K562 (cell line): Measurements from ENCODE around the gene WDR46. TPM values are rescaled to one million over a fixed set of nuclear protein-coding genes. Genes with fewer than 3 reads are reported as not detected.
A peak's percentile ranks its signal among the peaks of the same experiment; 100 is the strongest.

Experiments used
- ASH1L ChIP-seq: fragments of 450-650 bp; IDR thresholded peaks from 2 replicates; pipeline ENCODE4 v1.6.1; 2018; ENCODE audit warnings: borderline replicate concordance, mild to moderate bottlenecking, low read depth; ENCODE audit not compliant: partially characterized antibody
- CBX3 ChIP-seq, 2 experiments: IDR thresholded peaks; 1 replicate in 1 of 2; 2 replicates in 1 of 2; pipeline ENCODE4 v1.6.1; 2012; ENCODE audit warnings: inconsistent platforms in 2 of 2, low read length in 2 of 2, borderline replicate concordance in 1 of 2, control low read depth in 1 of 2
- COPS2 ChIP-seq: fragments of 450-650 bp; conservative IDR thresholded peaks from 2 replicates; pipeline ENCODE4 v1.6.1; 2016; ENCODE audit warnings: mild to moderate bottlenecking, moderate library complexity
- DIDO1 ChIP-seq: fragments of 450-650 bp; IDR thresholded peaks from 2 replicates; pipeline ENCODE4 v1.6.1; 2016; ENCODE audit warnings: low read depth, missing biosample characterization, missing genetic modification characterization
- FOS ChIP-seq: IDR thresholded peaks from 3 replicates; pipeline ENCODE4 v1.6.1; 2011; ENCODE audit not compliant: insufficient read length; ENCODE audit errors: extremely low read depth
- GABPB1 ChIP-seq: sonication (generic); formaldehyde crosslinking; IDR thresholded peaks from 2 replicates; pipeline ENCODE4 v1.8.0; 2022; ENCODE audit warnings: mild to moderate bottlenecking, missing genetic modification reagents
- HDAC1 ChIP-seq, 2 experiments: fragments of 450-650 bp; IDR thresholded peaks; 2 replicates each; pipeline ENCODE4 v1.6.1; 2016 to 2017; ENCODE audit warnings: inconsistent platforms in 1 of 2, mild to moderate bottlenecking in 1 of 2, moderate library complexity in 1 of 2
- HMGN3 ChIP-seq: IDR thresholded peaks from 2 replicates; pipeline ENCODE4 v1.6.1; 2011; ENCODE audit warnings: borderline replicate concordance, low read depth, mild to moderate bottlenecking, mixed read lengths, low read length; ENCODE audit not compliant: insufficient read length; ENCODE audit errors: extremely low read depth
- HNRNPL ChIP-seq: fragments of 200-400 bp; formaldehyde crosslinking; IDR thresholded peaks from 2 replicates; pipeline ENCODE4 v1.6.1; 2017; ENCODE audit warnings: low read depth, mild to moderate bottlenecking, low read length
- KAT7 ChIP-seq: sonication (generic); formaldehyde crosslinking; IDR thresholded peaks from 2 replicates; pipeline ENCODE4 v1.8.0; 2022; ENCODE audit warnings: missing genetic modification reagents, mild to moderate bottlenecking, borderline replicate concordance
- NR2F6 ChIP-seq: fragments of 450-650 bp; formaldehyde crosslinking; IDR thresholded peaks from 2 replicates; pipeline ENCODE4 v1.4.0; 2020; ENCODE audit warnings: mild to moderate bottlenecking
- SMC3 ChIP-seq: conservative IDR thresholded peaks from 2 replicates; pipeline ENCODE4 v1.6.1; 2011; ENCODE audit warnings: low read depth, low read length, improper control_type of control experiment; ENCODE audit not compliant: insufficient read depth
- SREBF1 ChIP-seq: fragments of 150-350 bp; IDR thresholded peaks from 2 replicates; pipeline ENCODE4 v1.6.1; 2014; ENCODE audit warnings: antibody characterized with exemption, low read depth, low read length, borderline replicate concordance
- STAG1 ChIP-seq: sonication (generic); formaldehyde crosslinking; IDR thresholded peaks from 2 replicates; pipeline ENCODE4 v1.5.0; 2020; ENCODE audit warnings: missing genetic modification reagents, borderline replicate concordance
- TBP ChIP-seq: optimal IDR thresholded peaks from 2 replicates; pipeline ENCODE3; 2011; ENCODE audit warnings: low read depth, low read length, improper control_type of control experiment
- TRIM24 ChIP-seq, 2 experiments: fragments of 450-650 bp; IDR thresholded peaks; 2 replicates each; pipeline ENCODE4 v1.6.1; 2016
- ZNF146 ChIP-seq: IDR thresholded peaks from one replicate; pipeline ENCODE4 v1.6.1; 2018; ENCODE audit warnings: missing compliant biosample characterization; ENCODE audit not compliant: unreplicated experiment
- ZNF232 ChIP-seq: sonication (generic); formaldehyde crosslinking; IDR thresholded peaks from 2 replicates; pipeline ENCODE4 v1.8.0; 2022; ENCODE audit warnings: mild to moderate bottlenecking, missing genetic modification reagents
- ZNF311 ChIP-seq: fragments of 250-450 bp; sonication (Bioruptor Pico); IDR thresholded peaks from 2 replicates; pipeline ENCODE4 v1.4.0; 2020; ENCODE audit warnings: mild to moderate bottlenecking, moderate library complexity
- polyA plus RNA-seq, 8 experiments: library from polyadenylated mRNA; depleted of rRNA in 4 of 8; stranded (reverse) in 5 of 8; unstranded in 3 of 8; fragments of >200 nt; fragmentation: Nextera tagmentation in 2 of 8; fragmentation: Illumina TruSeq in 1 of 8; extraction: Ambion mirVana in 2 of 8; extraction: Trizol in 1 of 8; gene quantifications; 2 replicates each; pipeline versions ENCODE4 v1.2.1 to v1.2.3, GENCODE V29; 2011 to 2014; ENCODE audit warnings: inconsistent platforms in 1 of 8, missing spikeins in 1 of 8
- total RNA-seq, 7 experiments: library from RNA; depleted of rRNA in 6 of 7; stranded (reverse); fragments of >200 nt in 6 of 7; fragmentation: Illumina TruSeq in 2 of 7; extraction: Trizol in 2 of 7; gene quantifications; 2 replicates each; pipeline versions ENCODE4 v1.2.1 to v1.2.3, GENCODE V29; 2011 to 2021; ENCODE audit warnings: low replicate concordance in 1 of 7
- TF ChIP-seq, protein P1 (sequence below): sonication (generic); formaldehyde crosslinking; IDR thresholded peaks from 2 replicates; pipeline ENCODE4 v1.8.1; 2023; ENCODE audit warnings: mild to moderate bottlenecking, missing genetic modification reagents
- TF ChIP-seq, protein P2 (sequence below): fragments of 450-650 bp; IDR thresholded peaks from 2 replicates; pipeline ENCODE4 v1.6.1; 2018; ENCODE audit warnings: mild to moderate bottlenecking, low read depth; ENCODE audit not compliant: partially characterized antibody
- TF ChIP-seq, protein P3 (sequence below): fragments of 250-450 bp; sonication (Bioruptor Pico); IDR thresholded peaks from 2 replicates; pipeline ENCODE4 v1.5.0; 2021; ENCODE audit warnings: mild to moderate bottlenecking, borderline replicate concordance

Gene WDR46
- total and polyA plus RNA-seq, 9 of the 15 experiments (the other 6 are each of a cell fraction or from before 2014, with no cell fraction given) = 8.9 to 146 (median 93.1) TPM

DNA sequence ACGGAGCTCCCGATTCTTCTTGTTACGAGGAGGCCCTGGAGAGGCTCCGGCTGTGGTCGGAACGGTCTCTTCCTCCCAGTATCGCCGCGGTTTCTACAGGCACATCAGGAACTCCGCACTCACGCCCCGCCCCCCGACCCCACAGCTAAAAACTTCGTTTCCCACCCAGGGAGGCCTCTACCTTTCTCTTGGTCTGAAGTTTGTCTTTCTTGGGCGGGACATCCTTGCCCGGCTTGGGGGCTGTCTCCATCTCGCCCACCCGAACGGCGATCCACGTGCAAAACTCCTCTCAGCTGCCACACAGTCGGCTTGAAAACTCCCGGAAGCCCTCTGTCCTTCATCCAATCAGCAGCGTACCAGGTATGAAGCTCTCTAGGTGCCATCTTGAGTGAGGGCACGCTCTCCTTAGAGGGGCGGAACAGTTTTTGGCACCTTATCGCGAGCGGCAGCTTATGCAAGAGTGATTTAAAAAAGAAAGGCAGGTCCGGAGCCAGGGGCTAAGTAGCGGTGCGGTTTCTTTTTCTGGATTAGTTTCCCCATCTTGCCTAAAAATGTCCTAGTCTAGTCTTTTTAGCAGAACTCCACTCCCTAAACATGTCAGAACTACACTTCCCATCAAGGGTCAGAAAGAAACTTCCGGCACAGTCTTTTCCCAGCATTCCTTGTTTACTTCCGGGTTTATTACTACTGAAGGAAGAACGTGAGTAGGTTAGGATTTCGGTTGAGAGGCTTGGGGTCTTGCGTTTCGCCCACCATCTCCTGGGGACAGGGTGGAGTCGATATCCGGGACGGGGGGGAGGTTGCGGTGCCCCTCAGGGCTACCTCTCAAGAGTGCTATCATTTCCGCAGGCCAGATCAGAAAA, at the start of gene WDR46, which contains the start of gene PFDN6 (continued):
- TF ChIP-seq, protein P1, sequence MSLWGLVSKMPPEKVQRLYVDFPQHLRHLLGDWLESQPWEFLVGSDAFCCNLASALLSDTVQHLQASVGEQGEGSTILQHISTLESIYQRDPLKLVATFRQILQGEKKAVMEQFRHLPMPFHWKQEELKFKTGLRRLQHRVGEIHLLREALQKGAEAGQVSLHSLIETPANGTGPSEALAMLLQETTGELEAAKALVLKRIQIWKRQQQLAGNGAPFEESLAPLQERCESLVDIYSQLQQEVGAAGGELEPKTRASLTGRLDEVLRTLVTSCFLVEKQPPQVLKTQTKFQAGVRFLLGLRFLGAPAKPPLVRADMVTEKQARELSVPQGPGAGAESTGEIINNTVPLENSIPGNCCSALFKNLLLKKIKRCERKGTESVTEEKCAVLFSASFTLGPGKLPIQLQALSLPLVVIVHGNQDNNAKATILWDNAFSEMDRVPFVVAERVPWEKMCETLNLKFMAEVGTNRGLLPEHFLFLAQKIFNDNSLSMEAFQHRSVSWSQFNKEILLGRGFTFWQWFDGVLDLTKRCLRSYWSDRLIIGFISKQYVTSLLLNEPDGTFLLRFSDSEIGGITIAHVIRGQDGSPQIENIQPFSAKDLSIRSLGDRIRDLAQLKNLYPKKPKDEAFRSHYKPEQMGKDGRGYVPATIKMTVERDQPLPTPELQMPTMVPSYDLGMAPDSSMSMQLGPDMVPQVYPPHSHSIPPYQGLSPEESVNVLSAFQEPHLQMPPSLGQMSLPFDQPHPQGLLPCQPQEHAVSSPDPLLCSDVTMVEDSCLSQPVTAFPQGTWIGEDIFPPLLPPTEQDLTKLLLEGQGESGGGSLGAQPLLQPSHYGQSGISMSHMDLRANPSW (CRISPR knock-in tag) = no peak
- TF ChIP-seq ZNF232 (CRISPR knock-in tag) (no peak), GABPB1 (CRISPR knock-in tag) (peak; percentile 99), TBP (peak; percentile 54), STAG1 (CRISPR knock-in tag) (no peak), FOS (peak; percentile 38), ZNF146 (no peak), CBX3 (IDR thresholded peaks at IDR 0.05; ENCODE audit: borderline replicate concordance in 1 of 2, low read length in 2 of 2) (peak in 1 of 2 experiments; percentile 66; a peak in 1 of 3 replicates), SREBF1 (no peak), NR2F6 (CRISPR knock-in tag) (no peak), ZNF311 (CRISPR knock-in tag) (no peak), DIDO1 (tag) (peak; percentile 97), HMGN3 (no peak), HDAC1 (IDR thresholded peaks at IDR 0.05) (peak; percentile 92 to 100; a peak in 3 of 4 replicates), COPS2 (no peak), ASH1L (peak; percentile 90), HNRNPL (no peak), TRIM24 (IDR thresholded peaks at IDR 0.05) (no peak), KAT7 (CRISPR knock-in tag) (peak; percentile 46; the same call in 1 of the 2 replicates), SMC3 (no peak)
- TF ChIP-seq, protein P2, sequence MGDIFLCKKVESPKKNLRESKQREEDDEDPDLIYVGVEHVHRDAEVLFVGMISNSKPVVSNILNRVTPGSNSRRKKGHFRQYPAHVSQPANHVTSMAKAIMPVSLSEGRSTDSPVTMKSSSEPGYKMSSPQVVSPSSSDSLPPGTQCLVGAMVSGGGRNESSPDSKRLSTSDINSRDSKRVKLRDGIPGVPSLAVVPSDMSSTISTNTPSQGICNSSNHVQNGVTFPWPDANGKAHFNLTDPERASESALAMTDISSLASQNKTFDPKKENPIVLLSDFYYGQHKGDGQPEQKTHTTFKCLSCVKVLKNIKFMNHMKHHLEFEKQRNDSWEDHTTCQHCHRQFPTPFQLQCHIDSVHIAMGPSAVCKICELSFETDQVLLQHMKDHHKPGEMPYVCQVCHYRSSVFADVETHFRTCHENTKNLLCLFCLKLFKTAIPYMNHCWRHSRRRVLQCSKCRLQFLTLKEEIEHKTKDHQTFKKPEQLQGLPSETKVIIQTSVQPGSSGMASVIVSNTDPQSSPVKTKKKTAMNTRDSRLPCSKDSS = no peak
- TF ChIP-seq, protein P3, sequence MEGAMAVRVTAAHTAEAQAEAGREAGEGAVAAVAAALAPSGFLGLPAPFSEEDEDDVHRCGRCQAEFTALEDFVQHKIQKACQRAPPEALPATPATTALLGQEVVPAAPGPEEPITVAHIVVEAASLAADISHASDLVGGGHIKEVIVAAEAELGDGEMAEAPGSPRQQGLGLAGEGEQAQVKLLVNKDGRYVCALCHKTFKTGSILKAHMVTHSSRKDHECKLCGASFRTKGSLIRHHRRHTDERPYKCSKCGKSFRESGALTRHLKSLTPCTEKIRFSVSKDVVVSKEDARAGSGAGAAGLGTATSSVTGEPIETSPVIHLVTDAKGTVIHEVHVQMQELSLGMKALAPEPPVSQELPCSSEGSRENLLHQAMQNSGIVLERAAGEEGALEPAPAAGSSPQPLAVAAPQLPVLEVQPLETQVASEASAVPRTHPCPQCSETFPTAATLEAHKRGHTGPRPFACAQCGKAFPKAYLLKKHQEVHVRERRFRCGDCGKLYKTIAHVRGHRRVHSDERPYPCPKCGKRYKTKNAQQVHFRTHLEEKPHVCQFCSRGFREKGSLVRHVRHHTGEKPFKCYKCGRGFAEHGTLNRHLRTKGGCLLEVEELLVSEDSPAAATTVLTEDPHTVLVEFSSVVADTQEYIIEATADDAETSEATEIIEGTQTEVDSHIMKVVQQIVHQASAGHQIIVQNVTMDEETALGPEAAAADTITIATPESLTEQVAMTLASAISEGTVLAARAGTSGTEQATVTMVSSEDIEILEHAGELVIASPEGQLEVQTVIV (CRISPR knock-in tag) = no peak
